Uterine smooth muscle cell (primary cell): ENCODE results near the gene PDSS1. TPM values are rescaled to one million over a fixed set of nuclear protein-coding genes. Genes with fewer than 3 reads are reported as not detected.

ENCODE experiments used
- total RNA-seq: library from RNA; depleted of rRNA; stranded (reverse); fragments of >200 nt; gene quantifications from 2 replicates; pipeline ENCODE4 v1.2.3, GENCODE V29; 2014

The PDSS1 gene, protein sequence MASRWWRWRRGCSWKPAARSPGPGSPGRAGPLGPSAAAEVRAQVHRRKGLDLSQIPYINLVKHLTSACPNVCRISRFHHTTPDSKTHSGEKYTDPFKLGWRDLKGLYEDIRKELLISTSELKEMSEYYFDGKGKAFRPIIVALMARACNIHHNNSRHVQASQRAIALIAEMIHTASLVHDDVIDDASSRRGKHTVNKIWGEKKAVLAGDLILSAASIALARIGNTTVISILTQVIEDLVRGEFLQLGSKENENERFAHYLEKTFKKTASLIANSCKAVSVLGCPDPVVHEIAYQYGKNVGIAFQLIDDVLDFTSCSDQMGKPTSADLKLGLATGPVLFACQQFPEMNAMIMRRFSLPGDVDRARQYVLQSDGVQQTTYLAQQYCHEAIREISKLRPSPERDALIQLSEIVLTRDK
- total RNA-seq: 3.9 and 10.5 TPM in 2 replicates

DNA sequence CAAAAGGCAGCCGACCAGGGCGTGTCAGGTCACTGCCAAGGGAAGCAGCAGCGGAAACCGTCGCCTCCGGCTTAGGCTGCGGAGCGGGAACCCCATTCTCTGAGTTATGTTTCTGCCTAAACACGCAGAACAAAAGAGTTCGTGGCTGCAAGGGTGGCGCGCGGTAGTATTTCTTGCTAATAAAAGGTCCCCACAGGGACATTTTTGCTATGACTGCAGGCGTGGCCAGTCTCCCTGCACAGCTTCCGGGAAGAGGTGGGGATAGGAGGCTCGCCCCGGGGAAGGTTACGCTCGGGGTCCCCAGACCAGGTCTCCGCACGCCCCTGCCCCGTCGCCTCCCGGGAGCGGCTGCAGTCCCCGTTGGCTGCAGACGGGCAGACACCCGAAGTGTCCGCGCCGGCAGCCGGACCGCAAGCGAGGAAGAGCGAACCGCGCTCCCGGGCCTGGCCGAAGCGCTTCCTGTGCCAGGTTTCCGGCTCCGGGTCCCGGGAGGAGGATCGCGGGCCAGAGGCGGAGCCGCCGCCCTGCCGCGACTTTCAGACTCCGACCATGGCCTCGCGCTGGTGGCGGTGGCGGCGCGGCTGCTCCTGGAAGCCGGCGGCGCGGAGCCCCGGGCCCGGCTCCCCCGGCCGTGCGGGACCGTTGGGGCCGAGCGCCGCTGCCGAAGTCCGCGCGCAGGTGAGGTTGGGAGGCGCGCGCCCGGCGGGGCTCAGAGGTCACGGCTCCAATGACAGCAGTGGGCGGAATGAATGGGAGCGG lies at the start of gene PDSS1:
TSS of gene PDSS1 (plus strand) at position 539 of the 759 bp plus-strand sequence. CDS start at position 550, 11 bp downstream.

Other genes with a start within 250 kb of the PDSS1 start
- 29.1 and 32.8 TPM in 2 replicates for gene ABI1, start 163.3 kb downstream of the PDSS1 start, total RNA-seq